ENCODE results near the gene SPRING1. TPM values are rescaled to one million over a fixed set of nuclear protein-coding genes. Genes with fewer than 3 reads are reported as not detected.

The SPRING1 gene
- total and polyA plus RNA-seq, 2 of the 13 experiments (the other 11 are each of a cell fraction or from before 2014, with no cell fraction given), result 20.0 to 51.8 TPM

- TF ChIP-seq ELK4 (CRISPR knock-in tag; IDR thresholded peaks at IDR 0.05; ENCODE audit: borderline replicate concordance) (no peak), ZNF276 (CRISPR knock-in tag; IDR thresholded peaks at IDR 0.05; ENCODE audit: low read depth) (peak; percentile 73; the same call in 1 of the 2 replicates), ZNF335 (CRISPR knock-in tag; IDR thresholded peaks at IDR 0.05) (peak; percentile 68; the same call in 1 of the 2 replicates), HOXD1 (CRISPR knock-in tag; IDR thresholded peaks at IDR 0.05) (no peak; the same call in 1 of the 2 replicates), ZNF605 (CRISPR knock-in tag; IDR thresholded peaks at IDR 0.05) (peak; percentile 86; the same call in 1 of the 2 replicates), ZBTB3 (CRISPR knock-in tag; IDR thresholded peaks at IDR 0.05; ENCODE audit: borderline replicate concordance, low read depth) (no peak), NR2F2 (IDR thresholded peaks at IDR 0.05; ENCODE audit: borderline replicate concordance, low read depth) (no peak), ZNF20 (CRISPR knock-in tag; IDR thresholded peaks at IDR 0.05) (no peak), GFI1 (CRISPR knock-in tag; IDR thresholded peaks at IDR 0.05; ENCODE audit: borderline replicate concordance) (peak; percentile 97), CBX5 (CRISPR knock-in tag; IDR thresholded peaks at IDR 0.05; ENCODE audit: borderline replicate concordance) (no peak), HOXA5 (CRISPR knock-in tag; IDR thresholded peaks at IDR 0.05) (no peak; the same call in 1 of the 2 replicates), NR1H2 (CRISPR knock-in tag; IDR thresholded peaks at IDR 0.05; ENCODE audit: borderline replicate concordance, low read depth) (no peak), ZMAT3 (CRISPR knock-in tag; conservative IDR thresholded peaks at IDR 0.05) (no peak), HMGXB4 (CRISPR knock-in tag; IDR thresholded peaks at IDR 0.05; ENCODE audit: borderline replicate concordance in 1 of 2, low read depth in 1 of 2) (peak; percentile 56 to 57; a peak in 3 of 4 replicates), PHF8 (CRISPR knock-in tag; IDR thresholded peaks at IDR 0.05) (peak; percentile 73), PHF21A (CRISPR knock-in tag; IDR thresholded peaks at IDR 0.05) (peak; percentile 99), ZNF746 (CRISPR knock-in tag; IDR thresholded peaks at IDR 0.05) (no peak; the same call in 1 of the 2 replicates), SP140L (CRISPR knock-in tag; IDR thresholded peaks at IDR 0.05; ENCODE audit: borderline replicate concordance) (no peak), TOE1 (CRISPR knock-in tag; IDR thresholded peaks at IDR 0.05) (no peak), ZNF33A (CRISPR knock-in tag; IDR thresholded peaks at IDR 0.05; ENCODE audit: borderline replicate concordance) (no peak), HOXA7 (CRISPR knock-in tag; IDR thresholded peaks at IDR 0.05) (no peak), MIER3 (CRISPR knock-in tag; IDR thresholded peaks at IDR 0.05; ENCODE audit: borderline replicate concordance) (peak; percentile 76; the same call in 1 of the 2 replicates), KDM5B (CRISPR knock-in tag; IDR thresholded peaks at IDR 0.05; ENCODE audit: borderline replicate concordance) (peak; percentile 22; the same call in 1 of the 2 replicates)
These were observed at the start of gene SPRING1, which contains the start of gene RNFT2 (continued) for GRCh38 chr12:116737774-116738657.

All from HepG2 (cell line).